ENCODE data around the gene NCKAP1. TPM values are rescaled to one million over a fixed set of nuclear protein-coding genes. Genes with fewer than 3 reads are reported as not detected.

NCKAP1 gene
- total RNA-seq, 1 donor: 236 TPM

GRCh38 chr2:182941121-182941722 lies 97.0 kb downstream of the NCKAP1 start:
- TF ChIP-seq CTCF (IDR thresholded peaks at IDR 0.05; ENCODE audit: insufficient read depth, low read depth, low read length): no peak
- H3K4me3 ChIP-seq (ENCODE audit: low read depth, low read length): no peak overlapping the region
- peak; percentile 36 for DNase-seq (ENCODE audit: low read depth)

GRCh38 chr2:182937870-182938269 lies 100.4 kb downstream of the NCKAP1 start:
- DNase-seq (ENCODE audit: low read depth): no peak

GRCh38 chr2:182933629-182934028 lies 104.6 kb downstream of the NCKAP1 start:
- DNase-seq (ENCODE audit: low read depth): no peak
- TF ChIP-seq CTCF (IDR thresholded peaks at IDR 0.05; ENCODE audit: insufficient read depth, low read depth, low read length): no peak
- H3K4me3 ChIP-seq (ENCODE audit: low read depth, low read length): no peak overlapping the region

More at GRCh38 chr2:182937870-182938269, 100.4 kb downstream of the NCKAP1 start:
- TF ChIP-seq CTCF (IDR thresholded peaks at IDR 0.05; ENCODE audit: insufficient read depth, low read depth, low read length): no peak
- H3K4me3 ChIP-seq (ENCODE audit: low read depth, low read length): no peak overlapping the region

GRCh38 chr2:182929972-182930371 lies 108.3 kb downstream of the NCKAP1 start:
- no peak for TF ChIP-seq CTCF (IDR thresholded peaks at IDR 0.05; ENCODE audit: insufficient read depth, low read depth, low read length)
- H3K4me3 ChIP-seq (ENCODE audit: low read depth, low read length): no peak overlapping the region

GRCh38 chr2:182924306-182924705 lies 114.0 kb downstream of the NCKAP1 start:
- no peak for TF ChIP-seq CTCF (IDR thresholded peaks at IDR 0.05; ENCODE audit: insufficient read depth, low read depth, low read length)
- peak; percentile 51 for DNase-seq (ENCODE audit: low read depth)
- no peak overlapping the region for H3K4me3 ChIP-seq (ENCODE audit: low read depth, low read length)

More at GRCh38 chr2:182929972-182930371, 108.3 kb downstream of the NCKAP1 start:
- no peak for DNase-seq (ENCODE audit: low read depth)

GRCh38 chr2:182921234-182921633 lies 117.0 kb downstream of the NCKAP1 start:
- H3K4me3 ChIP-seq (ENCODE audit: low read depth, low read length): no peak overlapping the region
- DNase-seq (ENCODE audit: low read depth): no peak
- no peak for TF ChIP-seq CTCF (IDR thresholded peaks at IDR 0.05; ENCODE audit: insufficient read depth, low read depth, low read length)

- DNase-seq (ENCODE audit: low read depth): peak; percentile 56
- no peak overlapping the region for H3K4me3 ChIP-seq (ENCODE audit: low read depth, low read length)
- no peak for TF ChIP-seq CTCF (IDR thresholded peaks at IDR 0.05; ENCODE audit: insufficient read depth, low read depth, low read length)
These were observed 117.6 kb downstream of the NCKAP1 start for GRCh38 chr2:182920631-182921056.

Data from fibroblast of villous mesenchyme (primary cell).